D341Med (cell line): ENCODE measurements around the gene GATA5.
"Not testable (repeated sequence)": the region's sequence is repeated elsewhere in the genome, so short reads cannot be mapped to it uniquely, and the experiment has no call there.

Experiments used
- DNase-seq: peaks from one replicate; pipeline ENCODE4 v3.0.0; 2012; ENCODE audit warnings: low spot score

GATA5 gene

GRCh38 chr20:62504323-62504722 is 28.5 kb upstream of the GATA5 start:
- no peak for DNase-seq

- DNase-seq = no peak
Measured at GRCh38 chr20:62503401-62504178, 27.8 kb upstream of the GATA5 start.

GRCh38 chr20:62502496-62503095 is 26.8 kb upstream of the GATA5 start:
- DNase-seq = no peak

- DNase-seq = no peak
Measured at GRCh38 chr20:62501801-62502495, 26.2 kb upstream of the GATA5 start.

GRCh38 chr20:62500237-62500864 is 24.6 kb upstream of the GATA5 start:
- peak; percentile 90 for DNase-seq

GRCh38 chr20:62499758-62500236 is 24.0 kb upstream of the GATA5 start:
- no peak for DNase-seq

GRCh38 chr20:62498874-62499273 is 23.1 kb upstream of the GATA5 start:
- no peak for DNase-seq

- peak; percentile 84 for DNase-seq
Measured at GRCh38 chr20:62496568-62497218, 20.9 kb upstream of the GATA5 start.

- no peak for DNase-seq
Measured at GRCh38 chr20:62495749-62496567, 20.2 kb upstream of the GATA5 start.

- no peak for DNase-seq
Measured at GRCh38 chr20:62494980-62495748, 19.4 kb upstream of the GATA5 start.

- DNase-seq = no peak
Measured at GRCh38 chr20:62494537-62494936, 18.7 kb upstream of the GATA5 start.

- DNase-seq = no peak
Measured at GRCh38 chr20:62493886-62494285, 18.1 kb upstream of the GATA5 start.

- no peak for DNase-seq
Measured at GRCh38 chr20:62493253-62493885, 17.6 kb upstream of the GATA5 start.

- no peak for DNase-seq
Measured at GRCh38 chr20:62492711-62493110, 16.9 kb upstream of the GATA5 start.

GRCh38 chr20:62490783-62491182 is 15.0 kb upstream of the GATA5 start:
- not testable (repeated sequence) for DNase-seq

GRCh38 chr20:62489932-62490263 is 14.1 kb upstream of the GATA5 start:
- no peak for DNase-seq

GRCh38 chr20:62489186-62489931 is 13.6 kb upstream of the GATA5 start:
- no peak for DNase-seq

GRCh38 chr20:62488470-62488869 is 12.7 kb upstream of the GATA5 start:
- DNase-seq = no peak
